ENCODE results near the gene CCDC149. TPM values are rescaled to one million over a fixed set of nuclear protein-coding genes. Genes with fewer than 3 reads are reported as not detected.

CCDC149 gene
- total and polyA plus RNA-seq, 9 of the 15 experiments (the other 6 are each of a cell fraction or from before 2014, with no cell fraction given): 0.04 to 0.18 TPM; not detected in 7

DNA sequence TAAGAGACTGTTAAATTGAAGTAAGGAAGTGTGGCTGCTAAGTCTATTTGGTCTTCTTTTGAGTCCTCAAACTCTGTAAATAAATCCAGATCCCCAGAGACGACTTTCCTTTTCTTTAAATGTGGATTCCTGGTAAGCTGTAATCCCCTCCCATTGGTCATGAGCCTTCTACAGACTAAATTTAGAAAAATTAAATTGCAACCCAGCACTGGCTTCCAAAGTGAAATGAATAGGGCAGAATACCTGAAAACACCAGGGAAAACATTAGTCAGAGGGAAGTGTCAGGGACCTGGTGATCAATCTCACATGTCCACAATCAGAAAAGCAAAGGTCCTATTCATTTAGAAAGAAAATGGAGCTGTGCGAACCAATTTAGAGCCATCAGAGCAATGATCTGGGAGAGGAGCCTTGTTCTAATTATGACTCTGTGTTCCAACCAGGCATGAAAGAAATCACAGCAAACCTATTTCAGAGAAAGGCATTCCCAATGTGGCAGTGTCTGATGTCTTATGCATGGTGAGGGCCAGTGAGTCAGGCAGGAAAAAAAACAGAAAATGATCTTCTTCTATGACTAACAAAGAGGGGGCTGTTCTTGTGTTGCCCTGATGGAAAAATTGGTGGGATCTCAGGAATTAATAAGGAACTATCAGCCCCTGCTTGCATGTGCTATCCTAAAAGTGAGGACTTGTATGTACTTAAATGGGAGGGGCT, 19.8 kb upstream of the CCDC149 start:
- Histone ChIP-seq H2AFZ (ENCODE audit: low read depth, low read length) (no peak overlapping the region), H4K20me1 (replicated peaks; ENCODE audit: control insufficient read depth, insufficient read depth, low read length) (no peaks in the 10 kb centered on the region), H3K79me2 (ENCODE audit: control insufficient read depth, insufficient read depth, low read length) (no peaks in the 10 kb centered on the region), H3K4me3 (no peak overlapping the region), H3K9me3 (replicated peaks; ENCODE audit: control insufficient read depth, insufficient read depth, low read depth, low read length) (no peaks in the 10 kb centered on the region), H3K4me2 (ENCODE audit: insufficient read depth, low read length) (no peak overlapping the region), H3K27ac (ENCODE audit: extremely low read depth, low read depth, low read length) (no peak overlapping the region), H3K27me3 (ENCODE audit: control insufficient read depth in 2 of 2, insufficient read depth in 2 of 2, low read length in 2 of 2) (peaks cover 0 to 2% of the 10 kb centered on the region in 2 experiments; a peak in 1 of 5 replicates), H3K36me3 (ENCODE audit: control insufficient read depth, insufficient read depth, low read length) (no peaks in the 10 kb centered on the region), H3K4me1 (replicated peaks in 1 of 2; ENCODE audit: control insufficient read depth in 2 of 2, insufficient read depth in 2 of 2, low read length in 2 of 2) (no peaks in the 10 kb centered on the region), H3K9me1 (ENCODE audit: control insufficient read depth, insufficient read depth, low read length) (no peaks in the 10 kb centered on the region), H3K9ac (ENCODE audit: insufficient read depth in 1 of 2, low read depth in 2 of 2, low read length in 2 of 2) (no peak overlapping the region)
- no peak for TF ChIP-seq ZNF354B (CRISPR knock-in tag; IDR thresholded peaks at IDR 0.05)
- TF ChIP-seq NCOR1 (IDR thresholded peaks at IDR 0.05): no peak
- no peak for TF ChIP-seq TCF3 (CRISPR knock-in tag; IDR thresholded peaks at IDR 0.05)
- TF ChIP-seq, protein P1, sequence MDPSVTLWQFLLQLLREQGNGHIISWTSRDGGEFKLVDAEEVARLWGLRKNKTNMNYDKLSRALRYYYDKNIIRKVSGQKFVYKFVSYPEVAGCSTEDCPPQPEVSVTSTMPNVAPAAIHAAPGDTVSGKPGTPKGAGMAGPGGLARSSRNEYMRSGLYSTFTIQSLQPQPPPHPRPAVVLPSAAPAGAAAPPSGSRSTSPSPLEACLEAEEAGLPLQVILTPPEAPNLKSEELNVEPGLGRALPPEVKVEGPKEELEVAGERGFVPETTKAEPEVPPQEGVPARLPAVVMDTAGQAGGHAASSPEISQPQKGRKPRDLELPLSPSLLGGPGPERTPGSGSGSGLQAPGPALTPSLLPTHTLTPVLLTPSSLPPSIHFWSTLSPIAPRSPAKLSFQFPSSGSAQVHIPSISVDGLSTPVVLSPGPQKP (CRISPR knock-in tag; IDR thresholded peaks at IDR 0.05): no peak
- no peak for TF ChIP-seq NFXL1 (CRISPR knock-in tag; IDR thresholded peaks at IDR 0.05)
- TF ChIP-seq ZKSCAN3 (CRISPR knock-in tag; IDR thresholded peaks at IDR 0.05): no peak
- ATAC-seq: no peak
- ChIA-PET CTCF (ENCODE audit: low intra/inter-chr PET ratio) (no interaction called here), POLR2A (no interaction called here)
- in situ Hi-C loops (cut with MboI): no loop called here
- intact Hi-C loops (cut with micrococcal nuclease): no loop called here
- FAIRE-seq: no peak
- BruUV-seq (replicated peaks): no TSS peak
- DNase-seq (ENCODE audit: extremely low read depth in 1 of 4, low spot score in 3 of 4): no peak
- WGBS (ENCODE audit: insufficient coverage, low coverage, missing lambda C conversion rate): 8% methylated on average over 2 of the region's 2 CpGs
